ENCODE data around the gene PODNL1. TPM values are rescaled to one million over a fixed set of nuclear protein-coding genes. Genes with fewer than 3 reads are reported as not detected.

PODNL1 gene
- total RNA-seq, 1 donor from 2014 or later, result 8.9 TPM

- peaks cover 8% of the 10 kb centered on the region for H3K4me1 Mint-ChIP-seq (ENCODE audit: low read depth, unreplicated experiment)
- H3K9me3 Mint-ChIP-seq (ENCODE audit: unreplicated experiment), result no peaks in the 10 kb centered on the region
- no peak overlapping the region for H3K27ac Mint-ChIP-seq (ENCODE audit: unreplicated experiment)
These were observed 43.8 kb upstream of the PODNL1 start for GRCh38 chr19:13981988-13982501.

GRCh38 chr19:13981467-13981866 is 43.2 kb upstream of the PODNL1 start:
- TF ChIP-seq CTCF (IDR thresholded peaks at IDR 0.05; ENCODE audit: partially characterized antibody, unreplicated experiment), result no peak
- no peaks in the 10 kb centered on the region for H3K9me3 Mint-ChIP-seq (ENCODE audit: unreplicated experiment)
- DNase-seq, result no peak
- no peaks in the 10 kb centered on the region for H3K36me3 Mint-ChIP-seq (ENCODE audit: unreplicated experiment)
- no peak overlapping the region for H3K4me3 Mint-ChIP-seq (ENCODE audit: unreplicated experiment)
- no peak overlapping the region for H3K27ac Mint-ChIP-seq (ENCODE audit: unreplicated experiment)
- peaks cover 8% of the 10 kb centered on the region for H3K4me1 Mint-ChIP-seq (ENCODE audit: low read depth, unreplicated experiment)
- peaks cover 2% of the 10 kb centered on the region for H3K27me3 Mint-ChIP-seq (ENCODE audit: unreplicated experiment)

More at GRCh38 chr19:13981988-13982501, 43.8 kb upstream of the PODNL1 start:
- no peak overlapping the region for H3K4me3 Mint-ChIP-seq (ENCODE audit: unreplicated experiment)
- no peak for DNase-seq
- no peak for TF ChIP-seq CTCF (IDR thresholded peaks at IDR 0.05; ENCODE audit: partially characterized antibody, unreplicated experiment)
- no peaks in the 10 kb centered on the region for H3K36me3 Mint-ChIP-seq (ENCODE audit: unreplicated experiment)
- peaks cover 2% of the 10 kb centered on the region for H3K27me3 Mint-ChIP-seq (ENCODE audit: unreplicated experiment)

- Mint-ChIP-seq H3K27me3 (ENCODE audit: unreplicated experiment) (peaks cover 2% of the 10 kb centered on the region), H3K4me1 (ENCODE audit: low read depth, unreplicated experiment) (peaks cover 8% of the 10 kb centered on the region), H3K9me3 (ENCODE audit: unreplicated experiment) (no peaks in the 10 kb centered on the region), H3K36me3 (ENCODE audit: unreplicated experiment) (no peaks in the 10 kb centered on the region), H3K4me3 (ENCODE audit: unreplicated experiment) (no peak overlapping the region), H3K27ac (ENCODE audit: unreplicated experiment) (no peak overlapping the region)
- DNase-seq, result no peak
- no peak for TF ChIP-seq CTCF (IDR thresholded peaks at IDR 0.05; ENCODE audit: partially characterized antibody, unreplicated experiment)
These were observed 42.8 kb upstream of the PODNL1 start for GRCh38 chr19:13981021-13981420.

GRCh38 chr19:13980340-13980739 is 42.1 kb upstream of the PODNL1 start:
- peaks cover 5% of the 10 kb centered on the region for H3K4me1 Mint-ChIP-seq (ENCODE audit: low read depth, unreplicated experiment)
- H3K27me3 Mint-ChIP-seq (ENCODE audit: unreplicated experiment), result peaks cover 2% of the 10 kb centered on the region

More at GRCh38 chr19:13980340-13980739, 42.1 kb upstream of the PODNL1 start:
- Mint-ChIP-seq H3K36me3 (ENCODE audit: unreplicated experiment) (no peaks in the 10 kb centered on the region), H3K27ac (ENCODE audit: unreplicated experiment) (no peak overlapping the region), H3K9me3 (ENCODE audit: unreplicated experiment) (no peaks in the 10 kb centered on the region), H3K4me3 (ENCODE audit: unreplicated experiment) (no peak overlapping the region)
- DNase-seq, result no peak
- TF ChIP-seq CTCF (IDR thresholded peaks at IDR 0.05; ENCODE audit: partially characterized antibody, unreplicated experiment), result no peak

Data from glutamatergic neuron (in vitro differentiated cells).